Psoas muscle (tissue), 8 donors: ENCODE measurements around the gene BRCC3. TPM values are rescaled to one million over a fixed set of nuclear protein-coding genes. Genes with fewer than 3 reads are reported as not detected.

Experiments
- ATAC-seq, 4 donors: fragments of 200-7000 bp; cut with Tn5 transposase; one replicate each; pipeline ENCODE4 v1.9.1; 2020; ENCODE audit warnings: moderate library complexity in 3 of 4, mild to moderate bottlenecking in 2 of 4
- DNase-seq, 2 donors: peaks; one replicate each; pipeline ENCODE4 v3.0.0-alpha.2; 2020
- H3K27ac ChIP-seq: fragments of 200-600 bp; one replicate; pipeline ENCODE4 v1.8.0; 2022
- H3K27me3 ChIP-seq, 3 donors: fragments of 200-600 bp in 1 of 3; one replicate each; pipeline versions ENCODE4 v1.6.1 to v1.8.0; 2013 to 2022; ENCODE audit warnings: low read length in 2 of 3, mild to moderate bottlenecking in 2 of 3, moderate library complexity in 1 of 3; ENCODE audit not compliant: insufficient read depth in 3 of 3
- H3K36me3 ChIP-seq, 2 donors: fragments of 200-600 bp in 1 of 2; one replicate each; pipeline versions ENCODE4 v1.6.1 to v1.8.0; 2013 to 2022; ENCODE audit warnings: low read depth in 1 of 2, mild to moderate bottlenecking in 1 of 2, moderate library complexity in 1 of 2; ENCODE audit not compliant: insufficient read depth in 1 of 2
- H3K4me1 ChIP-seq: fragments of 200-600 bp; one replicate; pipeline ENCODE4 v1.8.0; 2022
- H3K4me3 ChIP-seq: fragments of 200-600 bp; one replicate; pipeline ENCODE4 v1.8.0; 2022; ENCODE audit warnings: mild to moderate bottlenecking
- H3K9me3 ChIP-seq: fragments of 200-600 bp; one replicate; pipeline ENCODE4 v1.8.0; 2022
- WGBS, 3 donors: extraction: QIAGEN DNeasy Blood & Tissue Kit; methylation state at CpG; one replicate each; pipeline versions ENCODE4 v1.1.6 to v1.1.7; 2013; 5-methylcytosine and 5-hydroxymethylcytosine counted together
- intact Hi-C, 2 donors: fragments of 100-400 bp; cut with DNase I; formaldehyde crosslinking; loops; one replicate each; pipeline versions ENCODE4 v1.11.0 to v1.14.2; 2022
- polyA plus RNA-seq, 3 donors: library from polyadenylated mRNA; stranded (reverse); fragments of 200-250 nt; gene quantifications; one replicate each; pipeline ENCODE4 v1.2.3, GENCODE V29; 2013
- total RNA-seq, 4 donors: library from RNA; stranded (reverse); fragmentation: NEBNext Ultra II Directional in 2 of 4; extraction: Animal tissue kit (Norgen Biotek cat#: 25700) in 2 of 4; gene quantifications; one replicate each; pipeline versions ENCODE4 v1.2.1 to v1.2.4, GENCODE V29; 2021 to 2023
- TF ChIP-seq, protein P1 (sequence below): fragments of 200-600 bp; IDR thresholded peaks from one replicate; pipeline ENCODE4 v1.8.0; 2022; ENCODE audit warnings: antibody characterized with exemption
- donor health status: healthy with polysubstance abuse.
- donor health status: DM: no; HTN: no; CAD: no; lungs with moderate emphysema.
- donor health status: Bipolar disorder and iron deficiency.
- donor health status: healthy.
- donor health status: DM: yes; HTN: yes; CAD: no.
- donor health status: DM: no; HTN: no; CAD: no.
- donor health status: DM: no; HTN: no; CAD: no.
- donor health status: DM: yes; HTN: yes; CAD: no.

BRCC3 gene
- total and polyA plus RNA-seq, 7 donors, result 7.3 to 18.2 (median 14.5) TPM

DNA sequence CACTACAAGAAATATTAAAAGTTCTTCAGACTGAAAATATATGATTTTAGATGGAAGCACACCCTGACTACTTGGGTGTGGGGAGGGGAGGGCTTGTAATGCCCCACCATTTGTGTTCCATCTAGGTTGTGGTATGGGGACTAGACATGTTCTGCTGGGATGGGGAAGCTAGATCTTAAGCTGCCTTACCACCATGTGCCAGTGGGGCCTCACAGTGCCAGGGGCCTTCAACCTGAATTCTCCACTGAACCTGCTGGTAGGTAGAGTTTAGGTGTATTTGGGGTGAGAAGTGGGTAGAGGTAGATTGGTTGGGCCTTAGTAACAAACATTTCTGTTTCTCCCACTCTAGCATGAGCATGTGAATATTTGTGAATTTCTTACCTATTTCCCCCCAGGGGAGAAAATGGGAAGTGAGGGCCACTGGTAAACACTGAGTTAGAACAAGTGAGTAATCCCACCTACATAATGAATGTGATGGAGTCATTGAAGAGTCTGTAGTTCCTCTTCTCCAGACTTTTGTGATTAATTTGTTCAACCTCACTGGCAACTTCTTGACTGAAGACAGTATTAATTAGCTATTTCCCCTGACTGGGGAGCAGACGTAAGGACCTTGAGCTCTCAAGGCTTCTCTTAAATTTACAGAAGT lies 44.0 kb downstream of the BRCC3 start:
- Histone ChIP-seq H3K27ac (no peak overlapping the region), H3K27me3 (no peaks in the 10 kb centered on the region), H3K4me1 (no peaks in the 10 kb centered on the region), H3K4me3 (no peak overlapping the region), H3K9me3 (no peaks in the 10 kb centered on the region), H3K36me3 (peaks cover 0 to 22% of the 10 kb centered on the region in 2 donors)
- ATAC-seq (no peak), DNase-seq (no peak)
- TF ChIP-seq, protein P1, sequence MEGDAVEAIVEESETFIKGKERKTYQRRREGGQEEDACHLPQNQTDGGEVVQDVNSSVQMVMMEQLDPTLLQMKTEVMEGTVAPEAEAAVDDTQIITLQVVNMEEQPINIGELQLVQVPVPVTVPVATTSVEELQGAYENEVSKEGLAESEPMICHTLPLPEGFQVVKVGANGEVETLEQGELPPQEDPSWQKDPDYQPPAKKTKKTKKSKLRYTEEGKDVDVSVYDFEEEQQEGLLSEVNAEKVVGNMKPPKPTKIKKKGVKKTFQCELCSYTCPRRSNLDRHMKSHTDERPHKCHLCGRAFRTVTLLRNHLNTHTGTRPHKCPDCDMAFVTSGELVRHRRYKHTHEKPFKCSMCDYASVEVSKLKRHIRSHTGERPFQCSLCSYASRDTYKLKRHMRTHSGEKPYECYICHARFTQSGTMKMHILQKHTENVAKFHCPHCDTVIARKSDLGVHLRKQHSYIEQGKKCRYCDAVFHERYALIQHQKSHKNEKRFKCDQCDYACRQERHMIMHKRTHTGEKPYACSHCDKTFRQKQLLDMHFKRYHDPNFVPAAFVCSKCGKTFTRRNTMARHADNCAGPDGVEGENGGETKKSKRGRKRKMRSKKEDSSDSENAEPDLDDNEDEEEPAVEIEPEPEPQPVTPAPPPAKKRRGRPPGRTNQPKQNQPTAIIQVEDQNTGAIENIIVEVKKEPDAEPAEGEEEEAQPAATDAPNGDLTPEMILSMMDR, result no peak
- intact Hi-C loops, result no loop called here
- WGBS, 3 donors, result 76 to 100% (median 100%) methylated on average over 1 of the region's 1 CpG

DNA sequence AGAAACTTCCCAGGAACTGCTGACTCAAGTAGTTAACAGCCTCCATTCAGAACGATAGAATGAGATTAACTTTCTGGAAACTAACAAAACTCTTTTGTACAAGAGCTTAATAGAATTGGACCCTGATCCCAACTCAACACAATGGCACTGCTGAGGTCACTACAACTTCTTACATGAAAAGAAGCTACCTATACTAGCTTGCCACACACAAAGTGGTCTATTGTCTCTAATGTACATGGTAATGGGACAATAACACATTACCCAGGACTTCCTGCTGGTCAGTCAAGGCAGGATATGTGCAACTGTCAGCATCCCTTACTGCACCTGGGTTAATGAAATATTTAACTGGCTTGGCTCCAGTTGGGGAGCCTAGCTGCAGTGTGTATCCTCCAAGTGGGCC lies 56.2 kb downstream of the BRCC3 start:
- ATAC-seq, result no peak
- Histone ChIP-seq H3K27me3 (no peaks in the 10 kb centered on the region), H3K36me3 (peaks cover 0 to 4% of the 10 kb centered on the region in 2 donors), H3K9me3 (no peaks in the 10 kb centered on the region), H3K4me1 (no peaks in the 10 kb centered on the region), H3K27ac (no peak overlapping the region), H3K4me3 (no peak overlapping the region)
- DNase-seq, result no peak
- intact Hi-C loops, result no loop called here
- TF ChIP-seq, protein P1, result no peak
- WGBS, 3 donors, result 54 to 87% (median 59%) methylated on average over 1 of the region's 1 CpG

DNA sequence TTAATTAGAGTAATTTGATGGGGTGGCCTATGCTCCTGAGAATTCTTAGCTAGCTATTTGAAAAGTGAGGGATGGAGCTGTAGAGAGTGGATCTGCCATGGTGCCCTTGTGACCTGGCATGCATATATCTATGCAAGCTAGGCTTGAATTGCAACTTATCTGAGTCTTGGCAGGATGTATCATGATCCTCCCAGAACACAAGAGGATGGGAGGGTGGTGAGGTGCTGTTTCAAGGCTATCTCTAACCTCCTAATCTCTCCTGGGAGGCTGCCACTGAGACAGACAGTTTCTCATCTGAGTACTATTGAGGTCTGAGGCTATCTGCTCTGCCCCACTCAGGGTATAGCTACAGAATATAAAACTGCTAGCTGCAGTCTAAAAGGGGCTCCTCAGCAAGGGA lies 56.6 kb downstream of the BRCC3 start:
- Histone ChIP-seq H3K36me3 (peaks cover 0 to 4% of the 10 kb centered on the region in 2 donors), H3K27ac (no peak overlapping the region), H3K9me3 (no peaks in the 10 kb centered on the region), H3K4me1 (no peaks in the 10 kb centered on the region), H3K27me3 (no peaks in the 10 kb centered on the region), H3K4me3 (no peak overlapping the region)
- no peak for DNase-seq
- TF ChIP-seq, protein P1, result no peak
- no peak for ATAC-seq
- intact Hi-C loops, result no loop called here

DNA sequence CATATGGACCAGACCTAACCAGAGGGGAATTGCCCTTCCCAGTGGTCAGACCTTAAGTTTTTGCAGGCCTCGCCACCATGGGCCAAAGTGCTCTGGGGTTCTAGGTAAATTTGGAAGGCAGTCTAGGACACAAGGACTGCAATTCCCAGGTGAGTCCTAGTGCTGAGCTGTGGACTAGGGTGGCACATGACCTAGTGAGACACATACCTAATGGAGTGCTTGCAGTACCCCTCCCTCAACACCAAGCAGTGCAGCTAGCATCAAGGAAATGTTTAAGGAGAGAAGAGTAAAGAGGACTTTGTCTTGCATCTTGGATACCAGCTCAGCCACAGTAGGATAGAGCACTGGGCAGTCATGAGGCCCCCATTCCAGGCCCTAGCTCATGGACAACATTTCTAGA lies 60.8 kb downstream of the BRCC3 start:
- ATAC-seq (no peak), DNase-seq (no peak)
- no peak overlapping the region for H3K27ac ChIP-seq
- H3K9me3 ChIP-seq, result no peaks in the 10 kb centered on the region
- H3K4me1 ChIP-seq, result no peaks in the 10 kb centered on the region
- no peaks in the 10 kb centered on the region for H3K36me3 ChIP-seq
- intact Hi-C loops, result no loop called here
- H3K4me3 ChIP-seq, result no peak overlapping the region
- WGBS, 3 donors, result 67 to 100% (median 90%) methylated on average over 1 of the region's 1 CpG
- H3K27me3 ChIP-seq, result no peaks in the 10 kb centered on the region
- TF ChIP-seq, protein P1, result no peak

DNA sequence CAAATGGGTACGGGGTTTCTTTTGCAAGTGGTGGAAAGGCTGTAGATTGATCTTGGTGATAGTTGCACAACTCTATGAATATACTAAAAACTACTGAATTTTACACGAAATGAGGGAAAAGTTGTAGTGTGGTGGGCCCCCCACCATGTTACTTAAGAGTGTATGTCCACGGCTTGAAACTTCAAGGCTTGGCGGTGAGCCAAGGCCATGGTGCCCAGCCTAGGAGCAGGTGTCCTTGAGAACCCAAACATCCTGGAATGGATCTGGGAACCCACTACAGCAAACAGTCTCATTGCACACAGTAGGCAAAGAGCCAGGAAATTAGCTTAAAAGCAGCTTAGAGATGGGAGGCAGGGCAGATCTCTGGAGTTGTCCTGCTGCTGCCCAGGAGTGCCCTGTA lies 62.9 kb downstream of the BRCC3 start:
- no peak overlapping the region for H3K4me3 ChIP-seq
- no peaks in the 10 kb centered on the region for H3K4me1 ChIP-seq
- no peaks in the 10 kb centered on the region for H3K9me3 ChIP-seq
- intact Hi-C loops, result no loop called here
- ATAC-seq (no peak), DNase-seq (no peak)
- peaks cover 0 to 5% (median 0%) of the 10 kb centered on the region in 3 donors for H3K27me3 ChIP-seq
- no peaks in the 10 kb centered on the region for H3K36me3 ChIP-seq
- H3K27ac ChIP-seq, result no peak overlapping the region
- TF ChIP-seq, protein P1, result no peak
- 66 to 74% (median 68%) methylated on average over 4 of the region's 4 CpGs for WGBS, 3 donors
